ENCODE measurements around the gene MED10. TPM values are rescaled to one million over a fixed set of nuclear protein-coding genes. Genes with fewer than 3 reads are reported as not detected.

The MED10 gene
- total and polyA plus RNA-seq, 2 donors (not counting 3 experiments of a cell fraction or from before 2014, with no cell fraction given): 55.6 to 56.3 TPM

- no peak for TF ChIP-seq MAX (IDR thresholded peaks at IDR 0.05; ENCODE audit: insufficient read depth, insufficient read length)
- TF ChIP-seq FOS (IDR thresholded peaks at IDR 0.05; ENCODE audit: borderline replicate concordance, insufficient read depth, low read length): no peak
- no peak for TF ChIP-seq GATA2 (IDR thresholded peaks at IDR 0.05; ENCODE audit: insufficient read depth, insufficient read length, low read depth, low read length)
- no peak for TF ChIP-seq POLR2A (IDR thresholded peaks at IDR 0.05; ENCODE audit: low read depth, low read length)
- TF ChIP-seq POLR2AphosphoS5 (IDR thresholded peaks at IDR 0.05; ENCODE audit: insufficient read depth, low read depth, low read length): no peak
- no peak for TF ChIP-seq EZH2 (IDR thresholded peaks at IDR 0.05; ENCODE audit: borderline replicate concordance, low read depth, low read length, severe bottlenecking)
- TF ChIP-seq MYC (IDR thresholded peaks at IDR 0.05; ENCODE audit: low read depth, low read length): no peak
- TF ChIP-seq CTCF (IDR thresholded peaks at IDR 0.05; ENCODE audit: extremely low read depth in 1 of 2, insufficient read depth in 1 of 2, low read depth in 1 of 2, low read length in 2 of 2): no peak
- no peak for TF ChIP-seq JUN (IDR thresholded peaks at IDR 0.05; ENCODE audit: borderline replicate concordance, insufficient read depth, insufficient read length, low read depth)
- Histone ChIP-seq H3K4me3 (replicated peaks in 1 of 3; ENCODE audit: insufficient read depth in 1 of 3, low read depth in 1 of 3, low read length in 3 of 3) (no peak overlapping the region), H4K20me1 (replicated peaks; ENCODE audit: control insufficient read depth, extremely low read depth, insufficient read depth, low read length) (no peaks in the 10 kb centered on the region), H3K27ac (ENCODE audit: insufficient read depth, low read depth, low read length) (no peak overlapping the region), H3K9me3 (replicated peaks; ENCODE audit: control insufficient read depth, insufficient read depth, low read length) (no peaks in the 10 kb centered on the region), H3K9me1 (replicated peaks; ENCODE audit: control insufficient read depth, extremely low read depth, insufficient read depth, low read length) (no peaks in the 10 kb centered on the region), H3K36me3 (ENCODE audit: control insufficient read depth in 2 of 2, extremely low read depth in 1 of 2, insufficient read depth in 2 of 2, low read length in 2 of 2) (no peaks in the 10 kb centered on the region), H3K27me3 (ENCODE audit: control insufficient read depth in 2 of 2, insufficient read depth in 2 of 2, low read length in 2 of 2) (no peaks in the 10 kb centered on the region), H3K79me2 (ENCODE audit: control insufficient read depth, insufficient read depth, low read length) (no peaks in the 10 kb centered on the region), H3K4me1 (ENCODE audit: control insufficient read depth, extremely low read depth, insufficient read depth, low read length) (no peaks in the 10 kb centered on the region), H3K9ac (replicated peaks; ENCODE audit: extremely low read depth, insufficient read depth, low read length) (no peak overlapping the region), H2AFZ (ENCODE audit: low read depth, low read length) (no peak overlapping the region), H3K4me2 (ENCODE audit: insufficient read depth, low read length) (no peak overlapping the region)
- ChIA-PET CTCF (interaction anchor here (1.5 kb wide), 1 partner anchor 96 kb away, joined by 4 read pairs; no protein-coding TSS in a partner anchor), POLR2A (no interaction called here)
- dilution Hi-C loops (cut with MboI; ENCODE audit: extremely low pct_ligation_motif_present, low sequenced_read_pairs) (no loop called here), intact Hi-C loops (cut with micrococcal nuclease) (no loop called here)
- no peak for DNase-seq (ENCODE audit: low read depth, low spot score)
- no TSS peak for BruUV-seq (replicated peaks)
- FAIRE-seq: no peak
Measured at GRCh38 chr5:6338871-6339270, 39.5 kb downstream of the MED10 start.

All from endothelial cell of umbilical vein (primary cell).